Measurements from ENCODE around the gene NCOA3.
A peak's percentile ranks its signal among the peaks of the same experiment; 100 is the strongest.

The NCOA3 gene

GRCh38 chr20:47664744-47665143 lies 163.1 kb downstream of the NCOA3 start:
- no peak for DNase-seq (ENCODE audit: low read depth)
- H3K4me3 ChIP-seq (ENCODE audit: low read length), result no peak overlapping the region
- no peak for TF ChIP-seq CTCF (IDR thresholded peaks at IDR 0.05; ENCODE audit: insufficient read depth, low read depth, low read length, missing control alignments)

- peak; percentile 31 for TF ChIP-seq CTCF (IDR thresholded peaks at IDR 0.05; ENCODE audit: insufficient read depth, low read depth, low read length, missing control alignments)
- peak; percentile 93 for DNase-seq (ENCODE audit: low read depth)
Measured at GRCh38 chr20:47665221-47665991, 163.7 kb downstream of the NCOA3 start.

GRCh38 chr20:47666304-47666703 lies 164.6 kb downstream of the NCOA3 start:
- no peak for DNase-seq (ENCODE audit: low read depth)
- H3K4me3 ChIP-seq (ENCODE audit: low read length), result no peak overlapping the region
- no peak for TF ChIP-seq CTCF (IDR thresholded peaks at IDR 0.05; ENCODE audit: insufficient read depth, low read depth, low read length, missing control alignments)

More at GRCh38 chr20:47665221-47665991, 163.7 kb downstream of the NCOA3 start:
- no peak overlapping the region for H3K4me3 ChIP-seq (ENCODE audit: low read length)

- TF ChIP-seq CTCF (IDR thresholded peaks at IDR 0.05; ENCODE audit: insufficient read depth, low read depth, low read length, missing control alignments), result no peak
- DNase-seq (ENCODE audit: low read depth), result no peak
- H3K4me3 ChIP-seq (ENCODE audit: low read length), result no peak overlapping the region
Measured at GRCh38 chr20:47667086-47667485, 165.4 kb downstream of the NCOA3 start.

GRCh38 chr20:47667531-47668312 lies 166.0 kb downstream of the NCOA3 start:
- TF ChIP-seq CTCF (IDR thresholded peaks at IDR 0.05; ENCODE audit: insufficient read depth, low read depth, low read length, missing control alignments), result no peak
- DNase-seq (ENCODE audit: low read depth), result no peak
- H3K4me3 ChIP-seq (ENCODE audit: low read length), result no peak overlapping the region

- no peak for TF ChIP-seq CTCF (IDR thresholded peaks at IDR 0.05; ENCODE audit: insufficient read depth, low read depth, low read length, missing control alignments)
- DNase-seq (ENCODE audit: low read depth), result no peak
- no peak overlapping the region for H3K4me3 ChIP-seq (ENCODE audit: low read length)
Measured at GRCh38 chr20:47668313-47669151, 166.8 kb downstream of the NCOA3 start.
